HCEC 1CT (cell line): ENCODE measurements around the gene HIGD1C.
"Not testable (repeated sequence)": the region's sequence is repeated elsewhere in the genome, so short reads cannot be mapped to it uniquely, and the experiment has no call there.

Experiments used
- DNase-seq: peaks from one replicate; pipeline ENCODE4 v3.0.0-alpha.2; 2017

Gene HIGD1C

GRCh38 chr12:50986966-50987737 is 34.8 kb downstream of the HIGD1C start:
- peak; percentile 74 for DNase-seq

GRCh38 chr12:50988051-50988450 is 35.7 kb downstream of the HIGD1C start:
- peak; percentile 44 for DNase-seq

GRCh38 chr12:50988871-50989270 is 36.5 kb downstream of the HIGD1C start:
- no peak for DNase-seq

GRCh38 chr12:50990147-50990727 is 37.9 kb downstream of the HIGD1C start:
- DNase-seq, result no peak

- DNase-seq, result no peak
Observed at GRCh38 chr12:50990791-50991190, 38.4 kb downstream of the HIGD1C start.

- DNase-seq, result no peak
Observed at GRCh38 chr12:50991291-50991690, 38.9 kb downstream of the HIGD1C start.

- DNase-seq, result no peak
Observed at GRCh38 chr12:50992819-50993218, 40.5 kb downstream of the HIGD1C start.

- no peak for DNase-seq
Observed at GRCh38 chr12:50999093-50999492, 46.7 kb downstream of the HIGD1C start.

GRCh38 chr12:51000245-51000644 is 47.9 kb downstream of the HIGD1C start:
- peak; percentile 42 for DNase-seq

GRCh38 chr12:51001799-51002198 is 49.5 kb downstream of the HIGD1C start:
- DNase-seq, result no peak

- DNase-seq, result no peak
Observed at GRCh38 chr12:51004504-51004903, 52.2 kb downstream of the HIGD1C start.

GRCh38 chr12:51005030-51005429 is 52.7 kb downstream of the HIGD1C start:
- no peak for DNase-seq

- no peak for DNase-seq
Observed at GRCh38 chr12:51005671-51006070, 53.3 kb downstream of the HIGD1C start.

- DNase-seq, result no peak
Observed at GRCh38 chr12:51008329-51009055, 56.1 kb downstream of the HIGD1C start.

GRCh38 chr12:51009056-51009440 is 56.7 kb downstream of the HIGD1C start:
- DNase-seq, result no peak

- DNase-seq, result no peak
Observed at GRCh38 chr12:51011955-51012354, 59.6 kb downstream of the HIGD1C start.

- DNase-seq, result no peak
Observed at GRCh38 chr12:51012570-51013236, 60.4 kb downstream of the HIGD1C start.

- DNase-seq, result no peak
Observed at GRCh38 chr12:51013441-51013840, 61.1 kb downstream of the HIGD1C start.

- not testable (repeated sequence) for DNase-seq
Observed at GRCh38 chr12:51014467-51014866, 62.1 kb downstream of the HIGD1C start.

- DNase-seq, result no peak
Observed at GRCh38 chr12:51017452-51017851, 65.1 kb downstream of the HIGD1C start.

- DNase-seq, result no peak
Observed at GRCh38 chr12:51018956-51019355, 66.6 kb downstream of the HIGD1C start.

- DNase-seq, result no peak
Observed at GRCh38 chr12:51019927-51020326, 67.6 kb downstream of the HIGD1C start.
